H1 (cell line): Measurements from ENCODE around the gene CSF2.

ENCODE experiments used
- ATF2 ChIP-seq: IDR thresholded peaks from 2 replicates; pipeline ENCODE4 v1.6.1; 2012; ENCODE audit warnings: low read length, inconsistent platforms
- CEBPB ChIP-seq: IDR thresholded peaks from 2 replicates; pipeline ENCODE4 v1.6.1; 2012; ENCODE audit warnings: low read depth, low read length
- CHD2 ChIP-seq: IDR thresholded peaks from 2 replicates; pipeline ENCODE4 v1.6.1; 2012; ENCODE audit warnings: low read length, improper control_type of control experiment
- CTCF ChIP-seq, 3 experiments: IDR thresholded peaks; 1 replicate in 2 of 3; 2 replicates in 1 of 3; pipeline versions ENCODE4 v1.5.1 to v1.6.1; 2011; ENCODE audit warnings: low read length in 3 of 3, mild to moderate bottlenecking in 3 of 3, inconsistent platforms in 2 of 3, low read depth in 1 of 3, moderate library complexity in 1 of 3; ENCODE audit not compliant: insufficient read depth in 1 of 3; ENCODE audit errors: control extremely low read depth in 1 of 3
- POLR2A ChIP-seq, 2 experiments: IDR thresholded peaks; 1 replicate in 1 of 2; 2 replicates in 1 of 2; pipeline ENCODE4 v1.6.1; 2011; ENCODE audit warnings: low read depth in 2 of 2, low read length in 2 of 2, mild to moderate bottlenecking in 2 of 2; ENCODE audit errors: control extremely low read depth in 1 of 2
- SP1 ChIP-seq: IDR thresholded peaks from 2 replicates; pipeline ENCODE4 v1.6.1; 2011; ENCODE audit warnings: low read depth, low read length
- YY1 ChIP-seq: IDR thresholded peaks from 2 replicates; pipeline ENCODE4 v1.6.1; 2011; ENCODE audit warnings: low read depth, mild to moderate bottlenecking, low read length

- TF ChIP-seq SP1 = no peak
- no peak for TF ChIP-seq CHD2
- no peak for TF ChIP-seq POLR2A (IDR thresholded peaks at IDR 0.05; ENCODE audit: control extremely low read depth in 1 of 2, low read depth in 2 of 2, low read length in 2 of 2)
- no peak for TF ChIP-seq CEBPB
- no peak for TF ChIP-seq ATF2
- TF ChIP-seq CTCF (IDR thresholded peaks at IDR 0.05; ENCODE audit: control extremely low read depth in 1 of 3, insufficient read depth in 1 of 3, low read depth in 1 of 3, low read length in 3 of 3) = no peak
- TF ChIP-seq YY1 = no peak
Measured at GRCh38 chr5:132054031-132054696, 19.4 kb upstream of the CSF2 start.
